HuH-7 (cell line): ENCODE data around the gene SLC6A18.

Experiments used
- DNase-seq: peaks from one replicate; pipeline ENCODE4 v3.0.0; 2011; ENCODE audit warnings: low spot score

The SLC6A18 gene, protein sequence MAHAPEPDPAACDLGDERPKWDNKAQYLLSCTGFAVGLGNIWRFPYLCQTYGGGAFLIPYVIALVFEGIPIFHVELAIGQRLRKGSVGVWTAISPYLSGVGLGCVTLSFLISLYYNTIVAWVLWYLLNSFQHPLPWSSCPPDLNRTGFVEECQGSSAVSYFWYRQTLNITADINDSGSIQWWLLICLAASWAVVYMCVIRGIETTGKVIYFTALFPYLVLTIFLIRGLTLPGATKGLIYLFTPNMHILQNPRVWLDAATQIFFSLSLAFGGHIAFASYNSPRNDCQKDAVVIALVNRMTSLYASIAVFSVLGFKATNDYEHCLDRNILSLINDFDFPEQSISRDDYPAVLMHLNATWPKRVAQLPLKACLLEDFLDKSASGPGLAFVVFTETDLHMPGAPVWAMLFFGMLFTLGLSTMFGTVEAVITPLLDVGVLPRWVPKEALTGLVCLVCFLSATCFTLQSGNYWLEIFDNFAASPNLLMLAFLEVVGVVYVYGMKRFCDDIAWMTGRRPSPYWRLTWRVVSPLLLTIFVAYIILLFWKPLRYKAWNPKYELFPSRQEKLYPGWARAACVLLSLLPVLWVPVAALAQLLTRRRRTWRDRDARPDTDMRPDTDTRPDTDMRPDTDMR

DNA sequence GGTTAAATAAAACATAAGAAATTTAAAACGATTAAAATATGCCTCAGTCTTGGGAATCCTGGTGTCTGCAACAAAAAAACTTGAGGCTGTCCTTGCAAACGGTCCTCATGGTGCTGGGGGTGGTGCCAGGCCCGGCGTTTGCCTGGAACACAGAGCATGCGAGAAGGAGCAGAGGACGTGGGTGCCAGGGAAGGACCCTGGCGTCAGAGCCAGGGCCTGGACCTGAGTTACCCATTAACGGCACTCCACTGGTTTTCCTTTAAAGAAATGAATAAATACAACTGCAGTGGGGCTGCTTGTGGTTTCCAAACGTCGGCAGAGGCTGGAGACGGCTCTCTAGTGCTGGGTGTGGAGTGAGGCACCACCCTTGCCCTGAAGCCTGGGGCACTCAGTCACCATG lies at the start of gene SLC6A18:
TSS of gene SLC6A18 (plus strand) at position 301 of the 400 bp plus-strand sequence. CDS start at position 398, 97 bp downstream.
- DNase-seq, result no peak

DNA sequence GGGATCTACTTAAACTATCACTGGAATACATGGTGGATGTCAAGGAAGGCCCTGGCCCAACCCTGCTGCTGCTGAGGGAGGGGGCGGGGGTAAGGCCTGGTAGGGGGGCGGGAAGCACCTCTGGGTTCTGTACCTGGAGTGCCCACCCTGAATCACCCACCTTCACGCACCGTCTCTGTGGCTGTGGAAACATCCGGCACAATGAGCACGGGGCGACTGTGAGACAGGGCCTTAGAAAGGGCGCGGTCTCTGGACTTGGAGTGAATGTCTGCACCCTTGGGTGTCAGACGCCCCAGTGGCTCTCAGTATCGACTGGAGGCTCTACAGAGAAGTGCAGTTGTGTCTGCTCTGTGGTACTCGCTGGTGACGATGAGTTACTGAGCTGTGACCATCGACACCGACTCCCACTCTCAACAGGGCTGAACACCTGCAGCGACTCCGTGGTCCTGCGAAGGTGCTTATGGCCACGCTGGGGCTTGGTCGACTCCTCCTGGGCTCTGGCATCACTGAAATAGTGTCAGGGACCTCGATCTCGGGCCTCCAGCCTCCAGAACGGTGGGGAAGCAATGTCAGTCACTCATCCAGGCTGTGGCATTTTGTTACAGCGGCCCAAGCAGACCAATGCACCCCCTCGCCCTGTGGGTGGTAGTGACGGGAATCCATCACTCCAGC lies 49.2 kb upstream of the SLC6A18 start:
- no peak for DNase-seq

DNA sequence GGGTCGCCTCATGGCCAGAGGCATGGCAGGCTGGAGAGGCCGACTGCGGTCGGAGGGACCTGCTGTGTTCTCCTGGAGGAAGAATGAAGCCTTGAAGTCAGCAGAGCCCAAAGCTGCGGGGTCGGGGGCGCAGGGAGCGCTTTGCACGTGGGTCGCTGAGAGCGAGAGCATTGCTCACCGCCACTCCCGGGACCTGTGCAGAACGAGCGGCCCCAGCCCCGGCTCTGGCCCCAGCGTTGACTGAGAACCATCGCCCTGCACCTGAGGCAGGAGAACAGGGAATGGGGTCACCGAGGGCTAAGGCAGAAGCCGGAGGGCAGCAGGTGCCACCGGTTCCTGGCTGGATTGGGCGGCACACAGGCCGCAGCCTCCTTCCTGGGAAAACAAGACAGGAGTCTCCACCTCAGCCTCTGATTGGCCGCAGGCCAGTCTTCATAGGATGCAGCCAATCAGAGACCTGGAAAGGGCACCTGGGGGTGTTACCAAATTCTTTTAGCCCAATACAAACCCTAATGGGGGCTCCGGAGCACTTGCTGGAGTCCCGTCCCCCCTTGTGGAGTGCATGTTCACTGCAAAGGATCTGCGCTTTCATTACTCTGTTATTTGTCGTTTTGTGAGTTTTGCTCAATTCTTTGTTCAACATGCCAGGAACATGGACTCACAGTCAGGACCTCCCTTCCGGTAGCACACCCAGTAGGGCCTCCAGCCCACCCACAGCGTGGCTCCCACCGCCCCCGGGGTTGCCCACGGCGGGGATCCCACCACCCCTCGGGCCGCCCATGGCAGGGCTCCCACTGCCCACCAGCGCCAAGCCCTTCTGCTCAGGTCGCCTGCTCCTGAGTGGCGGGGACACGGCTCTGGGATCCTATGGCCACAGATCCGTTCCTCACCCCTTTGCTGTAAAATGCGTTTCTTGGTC lies 48.4 kb upstream of the SLC6A18 start:
- DNase-seq, result no peak

DNA sequence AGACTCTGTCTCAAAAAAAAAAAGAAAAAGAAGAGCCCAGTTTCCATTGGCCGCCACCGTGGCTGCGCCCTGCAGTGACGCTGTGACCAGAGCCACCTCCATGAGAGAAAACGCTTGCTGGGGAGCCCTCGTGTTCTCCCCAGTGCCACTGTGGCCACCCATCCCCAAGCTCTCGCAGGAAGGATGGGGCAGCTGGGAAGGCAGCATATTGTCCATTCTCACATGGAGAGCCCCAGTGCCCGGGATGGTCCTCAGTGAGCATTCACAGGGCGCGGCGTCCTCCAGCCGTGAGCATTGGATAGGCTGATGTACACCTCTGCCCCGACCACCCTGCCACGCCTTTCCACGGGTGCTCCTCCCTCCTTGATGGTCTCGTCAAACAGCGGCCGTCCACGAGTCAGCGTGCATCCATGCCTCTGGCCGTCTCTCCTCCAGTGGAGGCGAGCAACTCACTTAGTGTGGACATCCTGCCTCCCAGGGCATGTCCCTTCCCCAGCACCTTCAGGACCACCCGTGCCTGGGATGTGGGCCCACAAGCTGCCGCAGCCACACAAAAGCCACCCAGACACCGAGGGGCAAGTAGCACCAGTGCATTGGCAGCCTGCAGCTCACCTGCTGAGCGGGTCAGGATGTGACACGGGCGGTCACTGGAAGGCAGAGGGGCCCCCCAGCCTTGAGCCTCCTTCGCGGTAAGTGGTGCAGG lies 47.2 kb upstream of the SLC6A18 start:
- DNase-seq, result no peak

DNA sequence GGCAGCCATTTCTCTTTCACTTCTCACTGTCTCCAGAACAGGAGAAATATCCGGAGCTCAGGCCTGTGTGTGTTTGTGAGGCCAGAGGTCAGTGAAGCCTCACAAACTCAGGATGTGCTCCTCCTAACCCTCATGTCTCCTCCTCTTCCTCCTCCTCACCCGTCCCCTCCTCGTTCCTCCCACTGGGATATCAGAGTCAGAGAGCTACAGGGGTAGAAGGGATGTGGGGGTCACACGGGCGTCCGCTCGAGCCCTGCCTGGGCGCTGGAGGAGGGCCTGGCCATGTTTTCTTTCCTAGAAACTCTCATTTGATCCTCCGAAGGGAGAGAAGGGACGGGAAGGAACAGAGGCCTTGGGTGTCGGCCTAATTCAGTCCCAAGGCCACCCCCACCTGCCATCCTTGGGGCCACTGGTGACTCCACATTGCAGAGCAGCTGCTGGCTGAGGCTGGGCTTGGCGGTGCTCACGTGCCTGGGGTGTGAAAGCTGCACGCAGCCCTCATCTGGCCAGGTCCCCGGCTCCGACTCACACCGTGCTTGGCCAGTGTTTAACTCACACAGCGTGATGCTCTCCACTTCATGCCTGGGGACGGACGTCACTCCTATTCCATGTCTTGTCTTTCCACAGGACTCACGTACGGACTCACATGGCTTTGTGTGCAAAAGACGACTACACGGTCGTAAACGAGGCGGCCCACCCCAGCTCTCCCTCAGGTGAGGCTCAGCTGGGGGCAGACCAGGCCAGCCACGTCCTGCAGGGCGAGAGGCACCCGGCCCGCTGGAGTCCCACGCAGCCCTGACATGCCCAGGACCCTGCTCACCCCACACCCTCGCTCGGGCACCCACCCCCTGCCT lies 46.4 kb upstream of the SLC6A18 start:
- no peak for DNase-seq

DNA sequence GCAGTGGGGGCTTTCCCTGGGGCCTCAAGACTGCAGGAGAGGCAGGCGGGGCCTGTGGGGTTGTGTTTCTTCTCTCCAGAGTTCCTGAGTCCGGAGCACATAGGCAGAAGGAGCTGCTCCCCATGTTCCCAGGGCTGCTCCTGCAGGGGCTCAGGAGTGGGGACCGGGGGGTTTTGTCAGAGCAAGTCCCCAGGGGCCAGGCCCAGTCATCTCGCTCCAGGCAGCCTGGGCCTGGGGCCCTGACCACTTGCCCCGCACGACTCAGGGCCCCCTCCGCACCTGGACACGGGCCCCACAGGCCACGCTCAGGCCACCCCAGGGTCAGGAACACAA lies 45.8 kb upstream of the SLC6A18 start:
- DNase-seq, result no peak

DNA sequence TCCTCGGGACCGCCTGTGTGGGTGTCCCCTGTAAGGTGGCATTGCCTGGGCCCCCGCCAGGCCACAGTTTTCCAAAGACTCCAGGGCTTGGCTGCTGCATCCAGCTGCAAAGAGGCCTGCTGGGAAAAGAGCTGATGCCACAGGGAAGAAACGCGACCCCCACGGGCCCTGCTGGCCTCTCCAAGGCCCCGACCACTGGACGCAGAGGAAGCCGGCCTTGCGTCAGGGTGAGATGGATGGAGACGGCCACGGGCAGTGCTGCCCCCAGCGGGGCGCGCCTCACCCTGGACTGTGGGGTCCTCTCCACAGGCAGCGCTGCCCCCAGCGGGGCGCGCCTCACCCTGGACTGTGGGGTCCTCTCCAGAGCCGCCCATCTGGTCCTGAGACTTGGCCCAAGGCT lies 45.1 kb upstream of the SLC6A18 start:
- no peak for DNase-seq

DNA sequence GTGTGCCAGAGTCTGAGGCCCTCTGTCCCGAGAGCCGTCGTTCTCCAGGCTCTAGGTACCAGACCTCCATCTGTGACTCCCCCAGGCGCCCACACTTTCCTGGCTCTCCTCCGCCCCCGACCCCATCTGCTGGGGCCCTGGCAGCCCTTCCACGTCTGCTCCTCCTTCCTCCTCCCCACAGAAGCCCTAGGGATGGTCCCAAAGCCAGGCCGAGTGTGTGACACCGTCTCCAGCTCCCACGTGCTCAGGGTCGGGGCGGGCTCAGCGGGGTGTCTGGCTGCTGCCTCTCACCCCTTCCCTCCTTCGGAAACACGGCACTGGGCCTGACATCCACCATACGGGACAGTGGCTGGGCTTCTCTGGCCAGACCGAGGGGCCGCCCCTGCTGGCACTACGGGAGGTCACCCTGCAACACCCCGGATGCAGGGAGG lies 44.3 kb upstream of the SLC6A18 start:
- no peak for DNase-seq

DNA sequence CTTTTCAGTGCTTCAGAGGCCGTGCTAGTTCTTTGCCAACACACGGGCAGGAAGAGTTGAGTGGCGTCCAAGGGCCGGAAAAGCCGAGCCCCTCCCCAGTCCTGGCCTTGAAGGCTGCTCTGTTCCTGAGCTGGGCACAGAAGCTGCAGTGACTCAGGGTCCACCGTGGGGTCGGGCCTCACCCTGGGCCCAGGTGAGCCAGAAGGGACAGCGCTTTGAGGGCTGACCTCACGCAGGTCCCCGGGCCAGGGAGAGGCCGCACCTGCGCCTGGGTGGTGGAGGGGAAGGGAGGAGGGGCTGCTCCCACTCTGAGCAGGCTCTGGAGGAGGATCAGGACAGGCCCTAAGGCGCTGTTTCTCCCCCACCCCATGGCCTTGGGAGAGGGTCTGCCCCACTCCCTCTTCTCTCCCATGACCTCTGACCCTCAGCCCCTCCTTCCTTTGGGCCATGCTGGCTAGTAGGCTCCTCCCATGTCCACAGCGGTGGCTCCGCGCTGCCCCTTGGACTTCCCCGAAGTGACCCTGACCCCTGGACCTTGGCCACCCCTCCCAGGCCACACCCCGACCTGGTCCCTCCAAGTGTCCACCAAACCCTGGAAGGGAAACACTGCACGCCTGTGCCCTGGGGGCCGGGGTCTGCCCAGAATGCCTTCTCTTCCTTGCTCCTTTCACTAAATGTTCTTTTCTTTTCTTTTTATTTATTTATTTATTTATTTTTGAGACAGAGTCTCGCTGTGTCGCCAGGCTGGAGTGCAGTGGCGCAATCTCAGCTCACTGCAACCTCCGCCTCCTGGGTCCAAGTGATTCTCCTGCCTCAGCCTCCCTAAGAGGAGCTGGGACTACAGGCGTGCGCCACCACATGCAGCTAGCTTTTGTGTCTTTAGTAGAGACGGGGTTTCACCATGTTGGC lies 43.5 kb upstream of the SLC6A18 start:
- DNase-seq, result peak; percentile 62

DNA sequence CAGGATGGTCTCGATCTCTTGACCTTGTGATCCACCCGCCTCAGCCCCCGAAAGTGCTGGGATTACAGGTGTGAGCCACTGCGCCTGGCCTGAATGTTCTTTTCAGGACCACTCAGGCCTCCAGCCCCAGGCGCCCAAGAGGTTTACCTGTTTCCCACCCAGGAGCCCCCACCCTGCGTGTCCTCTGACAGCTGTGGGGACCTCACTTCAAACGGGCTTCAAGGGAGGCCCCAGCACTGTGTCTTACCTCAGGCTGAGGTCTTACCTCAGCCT lies 42.9 kb upstream of the SLC6A18 start:
- no peak for DNase-seq

DNA sequence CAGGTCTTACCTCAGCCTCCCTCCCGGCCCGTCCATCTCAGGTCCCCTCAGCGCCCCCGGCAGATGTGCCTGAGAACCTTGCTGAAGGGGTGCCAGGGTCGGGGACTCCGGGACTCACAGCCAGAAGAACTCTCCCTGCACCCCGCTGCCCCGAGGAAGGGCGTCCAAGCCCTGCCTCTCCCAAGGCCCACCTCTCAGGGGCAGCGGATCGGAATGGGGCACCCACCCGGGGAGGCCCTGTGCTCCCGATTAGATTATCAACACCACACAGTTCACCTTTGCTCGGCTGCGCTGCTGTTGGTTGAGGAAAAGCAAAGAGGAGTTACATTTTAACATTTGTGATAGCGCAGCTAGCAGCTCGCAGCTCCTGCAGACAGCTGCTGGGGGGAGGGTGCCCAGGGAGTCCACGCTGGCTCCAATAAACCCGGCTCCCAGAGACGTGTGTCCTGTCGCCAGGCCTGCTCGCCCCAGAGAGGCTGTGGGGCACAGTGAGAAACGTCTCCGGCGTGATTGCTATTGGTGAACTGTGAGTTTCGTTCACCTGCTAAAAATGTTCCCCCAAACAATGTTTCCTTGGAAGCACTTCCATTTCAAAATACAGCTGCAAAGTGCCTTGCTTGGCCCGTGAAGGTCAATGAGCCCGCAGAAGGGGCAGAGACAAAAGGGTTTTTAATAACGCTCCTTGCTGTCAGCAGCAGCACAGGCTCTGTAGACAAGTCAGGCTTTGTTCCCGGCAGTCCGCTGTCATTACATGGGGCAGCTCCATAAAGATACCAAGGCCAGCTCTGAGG lies 42.4 kb upstream of the SLC6A18 start:
- DNase-seq, result peak; percentile 66

DNA sequence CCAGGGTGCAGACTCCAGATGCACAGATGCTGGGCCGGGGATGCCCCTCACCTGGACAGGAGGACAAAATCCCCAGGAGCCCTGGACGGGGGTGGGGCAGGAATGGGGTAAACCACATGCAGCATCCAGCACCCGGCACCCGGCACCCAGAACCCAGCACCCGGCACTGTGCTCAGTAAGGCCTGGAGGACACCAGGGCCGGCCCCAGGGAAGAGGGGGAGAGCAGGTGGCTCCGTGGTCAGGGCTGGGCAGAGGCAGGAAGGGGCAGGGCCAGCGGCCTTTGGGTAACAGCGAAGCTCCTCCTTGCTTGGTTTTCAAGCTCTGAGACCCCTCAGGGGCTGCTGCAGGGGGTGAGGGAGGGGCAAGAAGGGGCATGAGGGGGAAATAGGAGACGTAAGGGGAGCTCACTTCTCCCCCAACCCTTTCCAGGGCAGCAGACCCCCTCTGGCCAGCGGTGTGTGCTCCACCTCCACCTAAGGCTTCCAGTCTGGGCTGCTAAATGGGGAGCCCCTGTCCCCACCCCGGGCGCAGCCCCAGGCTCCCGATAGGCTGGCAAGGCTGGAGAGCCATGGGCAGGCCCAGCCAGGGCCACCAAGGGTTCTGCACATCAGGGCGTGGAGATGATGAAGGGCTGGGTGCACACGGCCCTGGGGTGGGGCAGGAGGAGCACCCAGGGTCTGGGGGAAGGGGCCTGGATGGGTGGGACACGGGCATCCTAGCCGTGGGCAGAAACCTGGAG lies 41.6 kb upstream of the SLC6A18 start:
- no peak for DNase-seq

DNA sequence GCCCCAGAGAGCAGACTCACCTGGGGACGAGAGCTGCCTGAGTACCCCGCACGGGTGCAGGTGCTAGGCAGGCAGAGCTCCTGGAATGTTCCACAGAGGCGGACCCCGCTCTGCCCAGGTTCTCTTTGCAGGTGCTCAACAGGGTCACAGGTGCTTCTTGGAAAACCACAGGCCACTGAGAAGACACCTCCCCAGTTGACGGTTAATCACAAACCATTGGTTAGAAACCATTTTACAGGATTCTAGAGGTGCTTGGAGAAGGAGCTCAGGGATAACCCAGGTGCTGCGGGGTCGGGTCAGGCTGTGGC lies 41.1 kb upstream of the SLC6A18 start:
- no peak for DNase-seq

DNA sequence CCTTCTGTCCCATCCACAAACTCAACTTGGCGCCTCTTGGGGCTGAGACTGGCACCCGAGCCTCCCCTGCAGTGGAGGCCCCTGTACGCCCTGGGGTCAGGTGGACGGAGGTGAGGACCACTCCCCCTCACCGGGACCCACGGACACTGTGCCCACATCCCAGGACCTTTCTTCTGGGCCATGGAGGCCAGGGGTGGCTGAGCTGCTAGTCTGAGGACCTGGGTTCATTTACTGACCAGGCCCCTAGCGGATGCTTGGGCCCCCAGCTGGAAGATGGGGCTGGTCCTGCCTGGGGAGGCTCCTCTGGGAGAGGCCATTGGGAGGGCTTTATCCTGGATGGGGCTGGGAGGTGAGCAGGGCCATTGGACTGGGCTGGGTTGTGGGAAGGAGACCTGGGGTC lies 40.7 kb upstream of the SLC6A18 start:
- DNase-seq, result no peak

DNA sequence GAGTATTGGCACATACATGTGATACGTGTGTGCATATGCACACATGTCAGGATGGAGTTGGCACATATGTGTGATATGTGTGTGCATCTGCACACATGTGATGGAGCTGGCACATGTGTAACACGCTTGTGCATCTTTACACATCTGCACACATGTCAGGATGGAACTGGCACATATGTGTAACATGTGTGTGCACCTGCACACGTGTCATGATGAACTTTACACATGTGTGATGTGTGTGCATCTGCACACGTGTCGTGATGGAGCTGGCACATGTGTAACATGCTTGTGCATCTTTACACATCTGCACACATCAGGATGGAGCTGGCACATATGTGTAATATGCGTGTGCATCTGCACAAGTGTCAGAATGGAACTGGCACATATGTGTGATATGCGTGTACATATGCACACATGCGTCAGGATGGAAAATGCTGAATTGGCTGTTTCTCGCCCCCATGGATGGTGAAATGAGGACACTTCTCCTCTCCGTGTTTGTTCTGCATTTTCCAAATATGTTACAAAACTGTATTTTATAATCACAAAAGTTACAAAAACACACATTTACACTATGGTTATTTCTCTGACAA lies 40.0 kb upstream of the SLC6A18 start:
- DNase-seq, result no peak

DNA sequence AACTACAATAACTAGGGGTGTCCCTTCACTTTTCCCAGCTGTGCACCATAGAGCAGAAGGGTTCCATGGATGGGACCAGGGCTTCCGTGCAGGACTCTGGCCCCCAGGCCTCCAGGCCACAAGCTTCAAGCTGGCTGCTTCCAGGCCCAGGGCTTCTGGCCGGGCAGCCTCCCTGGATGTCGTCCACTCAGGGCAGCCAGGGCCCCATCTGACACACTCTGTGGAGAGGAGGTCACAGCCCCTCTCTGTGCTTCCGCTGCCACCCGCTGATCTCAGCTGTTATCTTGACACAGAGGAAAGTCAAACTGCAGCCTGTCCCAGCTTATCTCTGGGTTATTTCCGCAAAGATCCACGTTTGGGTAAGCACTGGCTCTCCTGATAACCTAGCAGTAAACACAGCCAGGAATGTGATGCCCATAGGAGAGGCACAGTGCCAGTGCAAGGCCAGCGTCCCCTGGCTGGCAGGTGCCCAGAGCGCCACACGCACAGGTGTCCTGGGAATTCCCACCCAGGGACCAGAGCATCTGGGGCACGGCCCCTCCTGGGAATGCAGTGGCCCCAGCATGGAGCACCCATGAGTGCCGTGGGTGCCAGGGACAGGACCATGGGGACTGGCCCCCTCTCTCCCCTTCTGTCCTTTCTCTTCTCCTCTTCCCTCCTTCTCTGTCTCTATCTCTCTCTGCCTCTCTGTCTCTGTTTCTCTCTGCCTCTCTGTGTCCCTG lies 39.4 kb upstream of the SLC6A18 start:
- peak; percentile 76 for DNase-seq
